OCI-LY3 (cell line): ENCODE measurements around the gene GPD2.

Experiments used
- H2AFZ ChIP-seq: fragments of 200-600, 300-600 bp; shearing (Covaris generic); 2 replicates; pipeline ENCODE4 v1.6.0; 2014; ENCODE audit warnings: antibody characterized with exemption, low read depth, low read length
- H3K27ac ChIP-seq: fragments of 200-600, 300-600 bp; sonication (generic); 2 replicates; pipeline ENCODE4 v1.5.1; 2014; ENCODE audit warnings: mild to moderate bottlenecking, low read length, moderate library complexity, mixed read lengths
- H3K27me3 ChIP-seq: fragments of 200-600, 300-600 bp; sonication (generic); 2 replicates; pipeline ENCODE4 v1.6.1; 2014; ENCODE audit warnings: low read depth, low read length, mixed read lengths
- H3K36me3 ChIP-seq: fragments of 200-600, 300-600 bp; sonication (generic); replicated peaks from 2 replicates; pipeline ENCODE3; 2014; ENCODE audit warnings: low read depth, low read length, mixed read lengths
- H3K4me1 ChIP-seq: fragments of 300-600, 200-600 bp; sonication (generic); 2 replicates; pipeline ENCODE4 v1.6.1; 2014; ENCODE audit warnings: low read length, mixed read lengths
- H3K4me2 ChIP-seq: fragments of 200-600, 300-600 bp; sonication (generic); 2 replicates; pipeline ENCODE4 v1.6.1; 2014; ENCODE audit warnings: low read length, mixed read lengths
- H3K4me3 ChIP-seq: fragments of 300-600, 200-600 bp; sonication (generic); 2 replicates; pipeline ENCODE4 v1.5.1; 2014; ENCODE audit warnings: antibody characterized with exemption, mild to moderate bottlenecking, low read length, moderate library complexity
- H3K79me2 ChIP-seq: fragments of 300-600, 200-600 bp; shearing (Covaris generic); 2 replicates; pipeline ENCODE4 v1.6.1; 2014; ENCODE audit warnings: mild to moderate bottlenecking, low read length, mixed read lengths
- H3K9ac ChIP-seq: fragments of 300-600, 200-600 bp; shearing (Covaris generic); 2 replicates; pipeline ENCODE4 v1.6.0; 2014; ENCODE audit warnings: mild to moderate bottlenecking, low read length, moderate library complexity
- H3K9me3 ChIP-seq: fragments of 200-600, 300-600 bp; shearing (Covaris generic); 2 replicates; pipeline ENCODE4 v1.6.1; 2014; ENCODE audit warnings: low read length, mixed read lengths; ENCODE audit not compliant: insufficient read depth
- H4K20me1 ChIP-seq: fragments of 200-600, 300-600 bp; sonication (generic); 2 replicates; pipeline ENCODE4 v1.6.1; 2016; ENCODE audit warnings: low read length, mixed read lengths; ENCODE audit not compliant: insufficient read depth
- EZH2phosphoT487 ChIP-seq: fragments of 200-600 bp; shearing (Covaris generic); IDR thresholded peaks from 2 replicates; pipeline ENCODE4 v1.6.1; 2018; ENCODE audit warnings: antibody characterized with exemption, mixed run types, low read depth
- TF ChIP-seq, protein P1 (sequence below): fragments of 200-600, 300-600 bp; sonication (generic); IDR thresholded peaks from 2 replicates; pipeline ENCODE4 v1.5.1; 2014; ENCODE audit warnings: antibody characterized with exemption, low read length, low read depth

The GPD2 gene

DNA sequence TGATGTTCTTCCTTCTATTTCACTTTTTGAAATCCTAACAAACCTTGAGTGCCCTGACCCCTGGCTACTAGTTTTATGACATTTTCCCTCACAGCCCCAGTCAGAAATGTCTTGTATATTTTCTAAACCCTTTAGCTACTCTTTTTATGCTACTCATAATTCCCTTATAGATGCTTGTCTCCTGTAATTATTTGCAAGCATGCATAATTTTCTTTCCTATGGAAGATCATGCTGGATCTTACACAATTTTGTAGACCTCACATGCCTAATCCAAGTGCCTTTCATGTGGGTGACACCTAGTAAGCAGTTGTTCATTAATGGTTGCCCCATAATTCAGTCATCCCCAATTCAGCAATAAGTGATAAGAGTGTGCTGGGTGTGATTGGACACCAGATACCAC lies 6.9 kb downstream of the GPD2 start:
- Histone ChIP-seq H3K27me3 (no peaks in the 10 kb centered on the region), H4K20me1 (peaks cover 5% of the 10 kb centered on the region; the same call in 1 of the 2 replicates), H3K79me2 (peaks cover 30% of the 10 kb centered on the region), H3K4me3 (no peak overlapping the region), H3K9ac (no peak overlapping the region), H2AFZ (no peak overlapping the region), H3K4me2 (no peak overlapping the region), H3K4me1 (no peaks in the 10 kb centered on the region), H3K9me3 (no peaks in the 10 kb centered on the region), H3K27ac (no peak overlapping the region), H3K36me3 (peaks cover 7% of the 10 kb centered on the region)
- TF ChIP-seq EZH2phosphoT487 = no peak
- TF ChIP-seq, protein P1, sequence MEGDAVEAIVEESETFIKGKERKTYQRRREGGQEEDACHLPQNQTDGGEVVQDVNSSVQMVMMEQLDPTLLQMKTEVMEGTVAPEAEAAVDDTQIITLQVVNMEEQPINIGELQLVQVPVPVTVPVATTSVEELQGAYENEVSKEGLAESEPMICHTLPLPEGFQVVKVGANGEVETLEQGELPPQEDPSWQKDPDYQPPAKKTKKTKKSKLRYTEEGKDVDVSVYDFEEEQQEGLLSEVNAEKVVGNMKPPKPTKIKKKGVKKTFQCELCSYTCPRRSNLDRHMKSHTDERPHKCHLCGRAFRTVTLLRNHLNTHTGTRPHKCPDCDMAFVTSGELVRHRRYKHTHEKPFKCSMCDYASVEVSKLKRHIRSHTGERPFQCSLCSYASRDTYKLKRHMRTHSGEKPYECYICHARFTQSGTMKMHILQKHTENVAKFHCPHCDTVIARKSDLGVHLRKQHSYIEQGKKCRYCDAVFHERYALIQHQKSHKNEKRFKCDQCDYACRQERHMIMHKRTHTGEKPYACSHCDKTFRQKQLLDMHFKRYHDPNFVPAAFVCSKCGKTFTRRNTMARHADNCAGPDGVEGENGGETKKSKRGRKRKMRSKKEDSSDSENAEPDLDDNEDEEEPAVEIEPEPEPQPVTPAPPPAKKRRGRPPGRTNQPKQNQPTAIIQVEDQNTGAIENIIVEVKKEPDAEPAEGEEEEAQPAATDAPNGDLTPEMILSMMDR = no peak

DNA sequence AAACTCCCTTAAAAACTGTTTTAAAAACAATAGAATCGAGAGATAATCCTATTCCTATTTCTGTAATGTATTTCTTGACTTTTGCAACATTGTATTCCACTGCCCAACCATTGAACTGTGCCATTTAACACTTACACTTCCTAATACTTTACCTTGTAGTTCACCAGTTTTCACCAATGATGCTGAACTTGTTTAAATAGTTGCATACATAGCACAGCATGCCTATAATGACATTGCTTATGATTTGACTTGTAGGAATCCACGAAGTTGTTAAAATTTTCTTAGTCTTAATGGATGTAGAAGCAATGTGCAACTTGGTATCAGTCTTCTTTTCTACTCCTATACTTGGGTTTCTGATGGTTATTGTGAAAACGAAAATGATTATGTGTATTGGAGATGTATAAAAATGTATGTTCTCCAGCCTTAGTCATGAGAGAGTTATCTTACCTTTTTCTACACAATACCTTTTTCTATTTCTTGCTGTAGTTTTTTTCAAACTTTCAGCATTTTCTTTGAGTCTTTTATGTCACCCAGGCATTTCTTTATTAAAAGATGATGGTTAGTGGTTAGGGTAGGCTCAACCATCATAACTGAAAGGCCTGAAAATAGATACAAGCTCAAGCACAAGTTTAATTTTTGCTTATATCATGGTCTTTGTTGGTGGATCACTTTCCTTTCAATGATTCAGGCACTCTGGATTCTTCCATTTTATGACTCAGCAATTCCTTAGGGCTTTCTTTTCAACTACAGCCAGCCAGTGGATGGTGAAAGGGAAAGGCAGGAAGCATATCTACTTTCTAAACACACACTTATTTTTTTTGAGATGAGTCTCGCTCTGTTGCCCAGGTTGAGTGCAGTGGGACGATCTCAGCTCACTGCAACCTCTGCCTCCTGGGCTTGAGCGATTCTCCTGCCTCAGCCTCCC lies 9.4 kb downstream of the GPD2 start:
- H3K36me3 ChIP-seq = peaks cover 12% of the 10 kb centered on the region
- no peak overlapping the region for H3K27ac ChIP-seq
- H4K20me1 ChIP-seq = peaks cover 5% of the 10 kb centered on the region; the same call in 1 of the 2 replicates
- H3K4me1 ChIP-seq = no peaks in the 10 kb centered on the region
- H3K9ac ChIP-seq = no peak overlapping the region
- TF ChIP-seq, protein P1 = no peak
- TF ChIP-seq EZH2phosphoT487 = no peak
- H3K79me2 ChIP-seq = peaks cover 14% of the 10 kb centered on the region; the same call in 1 of the 2 replicates
- H3K27me3 ChIP-seq = no peaks in the 10 kb centered on the region
- H3K9me3 ChIP-seq = no peaks in the 10 kb centered on the region
- no peak overlapping the region for H3K4me3 ChIP-seq
- no peak overlapping the region for H3K4me2 ChIP-seq
- H2AFZ ChIP-seq = no peak overlapping the region

DNA sequence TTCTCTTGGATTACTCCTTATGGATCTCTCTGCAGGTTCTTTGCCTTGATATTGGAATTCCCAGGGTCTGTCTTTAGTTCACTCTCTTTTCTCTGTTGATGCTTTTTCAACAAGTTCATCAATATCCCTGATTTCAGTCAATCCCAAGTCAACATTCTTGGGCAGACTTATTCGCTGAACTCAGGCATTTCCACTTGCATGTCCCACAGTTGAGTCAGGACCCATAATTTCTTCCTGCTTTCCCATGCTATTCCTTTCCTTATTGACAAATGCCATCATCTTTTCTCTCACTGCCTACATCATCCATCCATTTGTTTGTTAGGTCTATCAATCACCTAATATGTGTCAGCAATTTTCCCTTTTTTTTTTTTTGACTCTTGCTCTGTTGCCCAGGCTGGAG lies 11.6 kb downstream of the GPD2 start:
- Histone ChIP-seq H2AFZ (no peak overlapping the region), H3K4me2 (no peak overlapping the region), H4K20me1 (peaks cover 5% of the 10 kb centered on the region; the same call in 1 of the 2 replicates), H3K36me3 (peaks cover 6% of the 10 kb centered on the region), H3K9me3 (0 out of 2 replicates have a peak, but pooled peaks cover 4% of the 10 kb centered on the region), H3K27me3 (no peaks in the 10 kb centered on the region), H3K79me2 (peaks cover 7% of the 10 kb centered on the region; the same call in 1 of the 2 replicates), H3K27ac (no peak overlapping the region), H3K9ac (no peak overlapping the region), H3K4me1 (no peaks in the 10 kb centered on the region), H3K4me3 (no peak overlapping the region)
- TF ChIP-seq, protein P1 = no peak
- TF ChIP-seq EZH2phosphoT487 = no peak

DNA sequence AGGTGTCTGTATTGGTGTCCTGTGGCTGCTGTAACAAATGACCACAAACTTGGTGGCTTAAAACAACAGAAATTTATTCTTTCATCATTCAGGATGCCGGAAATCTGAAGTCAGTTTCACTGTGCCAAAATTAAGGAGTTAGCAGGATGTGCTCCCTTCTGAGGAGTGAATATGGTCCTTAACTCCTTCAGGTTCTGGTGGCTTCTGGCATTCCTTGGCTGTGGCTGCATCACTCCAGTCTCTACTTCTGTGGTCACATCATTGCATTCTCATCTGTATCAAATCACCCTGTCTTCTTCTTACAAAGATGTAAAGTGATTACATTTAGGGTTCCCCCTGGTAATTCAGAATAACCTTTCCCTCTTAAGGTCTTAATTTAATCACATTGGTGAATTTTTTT lies 12.6 kb downstream of the GPD2 start:
- H3K27ac ChIP-seq = no peak overlapping the region
- no peaks in the 10 kb centered on the region for H3K27me3 ChIP-seq
- peaks cover 6% of the 10 kb centered on the region; the same call in 1 of the 2 replicates for H3K79me2 ChIP-seq
- H3K9ac ChIP-seq = no peak overlapping the region
- H3K4me2 ChIP-seq = no peak overlapping the region
- H4K20me1 ChIP-seq = peaks cover 5% of the 10 kb centered on the region; the same call in 1 of the 2 replicates
- no peak overlapping the region for H2AFZ ChIP-seq
- TF ChIP-seq, protein P1 = no peak
- TF ChIP-seq EZH2phosphoT487 = no peak
- H3K9me3 ChIP-seq = 0 out of 2 replicates have a peak, but pooled peaks cover 5% of the 10 kb centered on the region
- H3K4me3 ChIP-seq = no peak overlapping the region
- no peaks in the 10 kb centered on the region for H3K4me1 ChIP-seq
- H3K36me3 ChIP-seq = peaks cover 6% of the 10 kb centered on the region
